HG03060 (cell line): ENCODE results near the gene ESRRB.

Experiments
- ATAC-seq: cut with Tn5 transposase; IDR thresholded peaks from one replicate; pipeline ENCODE4 v1.9.1; 2021; ENCODE audit warnings: low read depth, moderate number of reproducible peaks; ENCODE audit not compliant: unreplicated experiment

The ESRRB gene

DNA sequence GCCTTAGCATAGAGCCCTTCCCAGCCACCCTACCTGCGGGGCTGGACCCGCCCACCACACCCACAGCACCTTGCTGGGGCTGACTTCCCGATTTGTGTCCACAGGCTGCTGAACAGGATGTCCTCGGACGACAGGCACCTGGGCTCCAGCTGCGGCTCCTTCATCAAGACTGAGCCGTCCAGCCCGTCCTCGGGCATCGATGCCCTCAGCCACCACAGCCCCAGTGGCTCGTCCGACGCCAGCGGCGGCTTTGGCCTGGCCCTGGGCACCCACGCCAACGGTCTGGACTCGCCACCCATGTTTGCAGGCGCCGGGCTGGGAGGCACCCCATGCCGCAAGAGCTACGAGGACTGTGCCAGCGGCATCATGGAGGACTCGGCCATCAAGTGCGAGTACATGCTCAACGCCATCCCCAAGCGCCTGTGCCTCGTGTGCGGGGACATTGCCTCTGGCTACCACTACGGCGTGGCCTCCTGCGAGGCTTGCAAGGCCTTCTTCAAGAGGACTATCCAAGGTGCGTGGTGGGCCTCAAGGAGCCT is 63.4 kb downstream of the ESRRB start:
- ATAC-seq: no peak

DNA sequence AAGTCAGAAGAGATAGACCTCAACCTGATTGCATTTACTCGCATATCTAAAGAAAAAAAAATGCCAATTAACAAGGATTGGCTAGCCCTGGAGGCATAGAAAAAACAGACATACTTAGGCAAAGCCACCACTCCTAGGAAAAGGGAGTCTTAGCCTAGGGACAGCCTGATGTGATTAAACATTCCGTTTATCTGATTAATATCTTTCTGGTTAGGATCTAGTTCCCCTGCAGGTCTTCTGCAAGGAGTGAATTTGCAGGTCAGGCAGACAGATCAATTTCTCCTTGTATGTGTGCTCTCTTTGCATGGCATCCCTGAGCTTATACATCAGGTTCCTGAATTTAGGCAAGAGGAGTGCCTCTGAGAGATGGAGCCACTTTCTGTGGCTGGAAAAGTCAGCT is 70.5 kb downstream of the ESRRB start:
- no peak for ATAC-seq

DNA sequence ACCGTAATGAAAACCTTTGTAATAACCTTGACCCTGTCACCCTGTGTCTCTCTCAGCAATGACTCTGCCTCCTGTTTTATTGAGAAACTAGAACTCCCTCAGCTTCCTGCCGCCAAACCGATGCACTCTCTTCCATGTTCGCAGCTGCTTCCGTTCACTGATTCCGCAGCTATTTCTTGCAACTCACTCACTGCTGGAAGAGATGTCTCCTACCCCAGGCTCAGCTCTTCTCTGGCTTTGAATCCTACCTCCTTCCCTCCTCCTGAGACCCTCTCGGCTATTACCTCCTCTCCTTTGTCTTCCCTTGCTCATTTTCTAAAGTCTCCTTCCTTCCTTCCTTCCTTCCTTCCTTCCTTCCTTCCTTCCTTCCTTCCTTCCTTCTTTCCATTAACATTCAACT is 71.0 kb downstream of the ESRRB start:
- ATAC-seq: no peak

GRCh38 chr14:76450476-76450875 is 74.5 kb downstream of the ESRRB start:
- ATAC-seq: no peak

- ATAC-seq: no peak
These were observed 80.3 kb downstream of the ESRRB start for GRCh38 chr14:76456200-76456599.

- no peak for ATAC-seq
These were observed 81.1 kb downstream of the ESRRB start for GRCh38 chr14:76456891-76457586.

DNA sequence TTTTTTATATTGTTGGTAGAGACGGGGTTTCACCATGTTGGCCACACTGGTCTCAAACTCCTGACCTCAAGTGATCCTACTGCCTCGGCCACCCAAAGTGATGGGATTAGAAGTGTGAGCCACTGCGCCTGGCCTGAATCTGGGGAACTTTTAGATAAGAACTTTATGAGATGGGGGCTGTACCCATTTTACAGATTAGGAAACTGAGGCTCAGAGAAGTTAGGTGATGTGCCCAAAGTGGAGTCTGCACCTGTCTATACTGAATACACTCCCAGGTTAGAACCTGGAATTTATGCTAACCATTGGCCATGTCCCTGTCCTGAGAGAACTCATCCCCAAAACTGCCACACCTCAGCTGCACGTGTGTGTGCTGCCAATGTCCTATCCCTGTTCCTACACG is 81.9 kb downstream of the ESRRB start:
- ATAC-seq: no peak

- no peak for ATAC-seq
These were observed 85.9 kb downstream of the ESRRB start for GRCh38 chr14:76461886-76462285.

GRCh38 chr14:76462330-76462729 is 86.4 kb downstream of the ESRRB start:
- no peak for ATAC-seq

DNA sequence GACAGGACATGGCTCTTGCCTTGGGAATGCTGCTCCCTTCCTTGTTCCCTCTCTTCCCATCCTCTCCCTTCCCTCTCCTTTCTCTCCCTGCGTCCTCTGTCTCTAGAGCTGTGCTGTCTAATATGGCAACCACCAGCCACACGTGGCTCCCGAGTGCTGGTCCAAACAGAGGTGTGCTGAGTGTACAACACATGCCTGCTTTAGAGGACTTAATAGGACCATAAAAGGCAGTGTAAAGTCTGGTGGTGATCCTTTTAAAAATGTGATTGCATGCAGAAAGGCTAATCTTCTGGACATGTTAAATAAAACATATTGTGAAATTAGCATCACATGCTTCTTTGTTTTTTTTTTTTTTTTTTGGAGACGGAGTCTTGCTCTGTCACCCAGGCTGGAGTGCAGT is 87.2 kb downstream of the ESRRB start:
- no peak for ATAC-seq

GRCh38 chr14:76464856-76465255 is 88.9 kb downstream of the ESRRB start:
- no peak for ATAC-seq

GRCh38 chr14:76465664-76466063 is 89.7 kb downstream of the ESRRB start:
- no peak for ATAC-seq

DNA sequence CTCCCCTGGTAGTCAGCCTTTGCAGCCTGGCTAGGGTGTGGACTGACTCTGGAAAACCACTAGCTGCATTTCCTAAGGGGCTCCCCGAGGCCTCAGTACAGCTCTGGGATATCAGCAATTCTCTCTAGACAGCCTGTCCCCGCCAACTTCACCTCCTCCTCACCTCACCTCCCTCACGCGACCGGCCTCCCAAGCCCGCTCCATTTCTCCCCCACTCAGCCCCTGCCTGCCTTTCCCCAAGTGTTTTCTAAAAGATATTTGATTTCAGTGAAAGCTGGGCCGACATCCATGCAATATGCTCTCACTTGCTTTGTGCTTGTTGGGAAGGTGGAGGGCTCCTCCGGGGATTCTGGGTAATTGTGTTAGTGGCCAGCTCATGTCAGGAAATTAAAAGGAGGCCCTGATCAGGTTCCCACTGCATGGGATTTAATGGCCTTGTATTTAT is 91.8 kb downstream of the ESRRB start:
- ATAC-seq: no peak

DNA sequence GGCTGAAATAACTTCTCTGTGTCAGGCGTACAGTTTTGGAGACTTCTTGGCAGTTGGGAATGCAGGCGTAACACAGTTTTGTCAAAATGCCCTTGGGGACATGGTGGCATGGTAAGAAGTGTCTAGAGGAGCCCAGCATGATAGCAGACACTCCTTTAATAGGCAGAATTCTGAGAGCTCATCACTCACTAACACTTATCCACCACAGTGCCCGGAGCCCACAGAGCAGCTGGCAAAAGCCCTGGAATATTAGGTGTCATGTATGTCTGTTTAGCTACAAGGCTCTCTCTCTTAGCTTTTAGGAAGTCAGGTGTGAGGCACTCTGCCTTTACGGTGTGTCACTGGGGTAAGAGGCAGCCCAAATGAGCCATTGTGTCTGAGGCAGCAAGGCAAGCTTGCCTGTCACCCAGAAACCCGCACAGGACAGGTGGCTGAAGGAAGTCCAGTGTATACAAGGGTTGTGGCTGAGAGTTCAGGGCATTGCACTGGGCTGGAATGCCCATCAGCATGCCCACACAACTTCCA is 96.3 kb downstream of the ESRRB start:
- no peak for ATAC-seq

DNA sequence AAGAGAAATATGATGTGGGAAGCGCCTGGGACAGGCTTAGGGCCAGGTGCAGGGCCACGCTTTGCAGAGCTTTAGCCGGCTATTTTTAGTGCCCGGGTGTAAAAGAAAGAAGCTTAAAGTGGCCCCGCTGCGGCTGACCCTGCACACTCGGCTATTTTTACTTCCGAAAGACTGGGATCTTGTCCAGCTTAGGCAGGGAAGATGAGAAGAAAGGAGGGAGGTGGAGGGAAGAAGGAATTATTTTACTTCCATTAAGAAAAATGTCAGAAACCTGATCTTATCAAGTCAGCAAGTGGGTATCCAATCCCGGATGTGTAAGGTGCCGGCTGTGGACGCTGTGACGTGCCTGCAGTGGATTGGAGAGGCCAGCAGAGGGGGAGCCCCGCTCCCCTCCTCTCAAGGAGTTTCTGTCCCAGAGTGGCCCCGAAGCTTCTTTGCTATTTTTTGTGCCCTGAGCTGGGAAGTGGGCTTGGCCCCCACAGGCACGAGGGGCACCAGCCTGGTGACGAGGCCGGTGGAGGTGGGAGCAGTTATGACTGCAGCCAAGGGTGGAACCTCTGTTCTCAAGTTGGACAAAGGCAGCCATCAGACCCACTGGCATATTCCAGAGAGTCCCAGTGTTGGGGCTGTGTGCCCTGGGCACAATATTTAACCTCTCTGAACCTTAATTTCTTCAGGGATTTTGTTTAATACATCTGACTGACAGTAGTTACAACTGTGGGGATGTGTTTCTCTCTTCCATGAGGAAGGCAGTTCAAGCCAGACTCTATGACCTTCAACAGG is 97.7 kb downstream of the ESRRB start:
- no peak for ATAC-seq

DNA sequence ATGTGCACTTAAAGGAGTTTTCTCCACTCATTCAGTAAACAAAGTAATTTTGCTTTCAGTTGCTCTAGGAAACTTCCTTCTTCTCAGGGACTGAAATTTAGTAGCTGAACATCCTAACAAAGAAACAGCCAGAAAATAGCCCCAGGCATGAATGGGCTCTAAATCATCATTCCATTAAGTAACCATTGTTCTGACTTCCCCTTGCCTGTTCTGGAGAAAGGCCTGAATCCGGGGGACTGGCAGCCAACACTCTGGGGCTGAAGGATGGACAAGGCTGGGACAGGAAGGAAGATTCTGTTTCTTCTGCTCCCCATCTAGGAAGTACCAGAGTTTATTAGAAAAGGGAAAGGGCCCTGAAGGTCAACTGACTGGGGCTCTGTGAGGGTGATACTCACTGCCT is 104.5 kb downstream of the ESRRB start:
- no peak for ATAC-seq

DNA sequence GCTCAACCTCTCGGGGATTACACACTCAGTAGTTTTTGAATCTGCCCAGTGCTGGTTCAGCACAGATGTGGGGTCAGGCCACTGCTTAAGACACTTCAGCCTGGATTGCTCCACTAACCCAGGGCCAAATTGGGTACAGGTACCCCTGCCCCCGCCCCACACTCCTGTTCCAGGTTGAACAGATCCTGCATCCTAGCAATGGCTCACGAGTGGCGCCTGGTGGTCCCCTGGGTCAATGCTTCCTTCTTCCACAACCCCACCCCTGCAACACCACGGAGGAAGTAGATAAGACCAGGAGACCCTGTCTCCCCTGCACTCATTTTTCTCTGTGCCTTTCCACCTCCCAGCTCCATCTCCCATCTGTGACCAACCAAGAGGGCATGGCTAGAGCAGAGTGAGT is 108.4 kb downstream of the ESRRB start:
- ATAC-seq: no peak

- no peak for ATAC-seq
These were observed 110.4 kb downstream of the ESRRB start for GRCh38 chr14:76486251-76486743.

DNA sequence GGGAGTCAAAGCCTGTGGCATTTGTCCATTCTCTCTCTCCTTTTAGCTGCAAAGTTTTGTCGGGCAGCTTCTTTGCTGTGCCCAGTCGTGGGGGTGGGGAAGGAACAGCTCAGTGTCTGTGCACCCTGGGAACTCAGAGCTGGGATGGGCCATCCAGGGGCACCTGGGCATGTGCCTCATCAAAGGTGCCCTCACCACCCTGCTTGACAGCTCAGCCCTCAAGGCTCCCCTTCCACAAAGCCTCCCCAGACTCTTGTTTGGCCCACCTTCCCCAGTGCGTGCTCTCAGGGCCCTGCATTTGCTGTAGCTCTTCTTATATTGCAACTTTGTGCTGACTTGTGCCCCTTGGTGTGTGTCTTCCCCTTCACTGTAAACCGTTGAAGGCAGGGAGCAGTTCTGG is 112.6 kb downstream of the ESRRB start:
- no peak for ATAC-seq

GRCh38 chr14:76489667-76490066 is 113.7 kb downstream of the ESRRB start:
- no peak for ATAC-seq

- no peak for ATAC-seq
These were observed 114.2 kb downstream of the ESRRB start for GRCh38 chr14:76490111-76490510.
